ENCODE measurements around the gene NAGPA.

The NAGPA gene

GRCh38 chr16:4990415-4990814 lies 43.3 kb downstream of the NAGPA start:
- no peak for DNase-seq (ENCODE audit: low read depth)
- TF ChIP-seq, protein P1, sequence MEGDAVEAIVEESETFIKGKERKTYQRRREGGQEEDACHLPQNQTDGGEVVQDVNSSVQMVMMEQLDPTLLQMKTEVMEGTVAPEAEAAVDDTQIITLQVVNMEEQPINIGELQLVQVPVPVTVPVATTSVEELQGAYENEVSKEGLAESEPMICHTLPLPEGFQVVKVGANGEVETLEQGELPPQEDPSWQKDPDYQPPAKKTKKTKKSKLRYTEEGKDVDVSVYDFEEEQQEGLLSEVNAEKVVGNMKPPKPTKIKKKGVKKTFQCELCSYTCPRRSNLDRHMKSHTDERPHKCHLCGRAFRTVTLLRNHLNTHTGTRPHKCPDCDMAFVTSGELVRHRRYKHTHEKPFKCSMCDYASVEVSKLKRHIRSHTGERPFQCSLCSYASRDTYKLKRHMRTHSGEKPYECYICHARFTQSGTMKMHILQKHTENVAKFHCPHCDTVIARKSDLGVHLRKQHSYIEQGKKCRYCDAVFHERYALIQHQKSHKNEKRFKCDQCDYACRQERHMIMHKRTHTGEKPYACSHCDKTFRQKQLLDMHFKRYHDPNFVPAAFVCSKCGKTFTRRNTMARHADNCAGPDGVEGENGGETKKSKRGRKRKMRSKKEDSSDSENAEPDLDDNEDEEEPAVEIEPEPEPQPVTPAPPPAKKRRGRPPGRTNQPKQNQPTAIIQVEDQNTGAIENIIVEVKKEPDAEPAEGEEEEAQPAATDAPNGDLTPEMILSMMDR (conservative IDR thresholded peaks at IDR 0.05; ENCODE audit: low read length), result no peak
- no peak overlapping the region for H3K4me3 ChIP-seq (ENCODE audit: low read length)

GRCh38 chr16:4989391-4990006 lies 44.2 kb downstream of the NAGPA start:
- TF ChIP-seq, protein P1 (conservative IDR thresholded peaks at IDR 0.05; ENCODE audit: low read length), result no peak
- no peak overlapping the region for H3K4me3 ChIP-seq (ENCODE audit: low read length)
- DNase-seq (ENCODE audit: low read depth), result no peak

DNA sequence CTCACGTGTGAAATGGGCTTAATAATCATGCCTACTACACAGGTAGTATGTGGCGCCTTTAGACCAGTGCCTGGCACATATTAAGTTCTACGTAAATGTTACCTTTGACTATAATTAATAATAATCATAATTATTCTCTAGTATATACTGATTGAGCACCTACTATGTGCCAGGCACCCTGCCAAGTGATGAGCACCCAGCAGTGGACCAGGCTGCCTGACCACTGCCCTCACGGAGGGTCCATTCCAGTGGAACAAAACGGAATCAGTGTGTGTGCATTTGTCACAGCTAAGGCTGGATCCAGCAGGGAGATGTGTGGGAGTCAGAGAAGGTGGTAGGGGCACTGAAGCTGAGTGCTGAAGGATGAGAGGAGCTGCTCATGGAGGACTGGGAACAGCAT lies 45.1 kb downstream of the NAGPA start:
- H3K4me3 ChIP-seq (ENCODE audit: low read length), result no peak overlapping the region
- TF ChIP-seq, protein P1 (conservative IDR thresholded peaks at IDR 0.05; ENCODE audit: low read length), result no peak
- no peak for DNase-seq (ENCODE audit: low read depth)

DNA sequence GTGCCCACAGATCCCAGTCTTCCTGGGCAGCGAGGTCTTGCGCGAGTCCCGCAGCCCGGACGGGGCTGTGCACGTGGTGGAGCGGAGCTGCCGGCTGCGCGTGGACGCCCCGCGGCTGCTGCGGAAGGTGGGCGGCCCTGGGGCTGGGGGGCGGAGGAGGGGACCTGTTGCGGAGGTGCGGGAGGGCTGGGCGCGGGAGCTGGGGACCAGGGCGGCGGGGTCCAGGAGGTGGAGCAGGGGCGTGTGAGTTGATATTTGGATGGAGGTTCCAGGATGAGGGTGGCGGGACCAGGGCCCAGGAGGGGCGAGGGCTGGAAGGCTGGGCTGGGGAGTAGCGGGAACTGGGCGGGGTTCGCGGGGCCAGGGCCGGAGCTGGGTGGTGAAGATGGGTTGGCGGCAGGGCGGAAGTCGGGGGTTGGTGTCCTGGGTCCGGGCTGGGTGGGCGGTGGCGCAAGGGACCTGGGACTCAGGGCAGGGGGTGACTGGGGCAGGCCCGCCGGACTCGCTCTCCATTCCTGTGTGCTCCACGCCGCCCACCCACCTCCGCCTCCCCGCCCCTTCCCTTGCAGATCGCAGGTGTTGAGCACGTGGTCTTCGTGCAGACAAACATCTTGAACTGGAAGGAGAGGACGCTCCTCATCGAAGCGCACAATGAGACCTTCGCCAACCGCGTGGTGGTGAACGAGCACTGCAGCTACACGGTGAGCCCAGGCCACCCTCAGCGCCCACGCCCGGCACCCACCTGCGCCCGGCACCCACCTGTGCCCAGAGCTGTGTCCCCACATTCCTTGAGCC lies 46.0 kb downstream of the NAGPA start:
- no peak for DNase-seq (ENCODE audit: low read depth)
- TF ChIP-seq, protein P1 (conservative IDR thresholded peaks at IDR 0.05; ENCODE audit: low read length), result no peak
- H3K4me3 ChIP-seq (ENCODE audit: low read length), result no peak overlapping the region

DNA sequence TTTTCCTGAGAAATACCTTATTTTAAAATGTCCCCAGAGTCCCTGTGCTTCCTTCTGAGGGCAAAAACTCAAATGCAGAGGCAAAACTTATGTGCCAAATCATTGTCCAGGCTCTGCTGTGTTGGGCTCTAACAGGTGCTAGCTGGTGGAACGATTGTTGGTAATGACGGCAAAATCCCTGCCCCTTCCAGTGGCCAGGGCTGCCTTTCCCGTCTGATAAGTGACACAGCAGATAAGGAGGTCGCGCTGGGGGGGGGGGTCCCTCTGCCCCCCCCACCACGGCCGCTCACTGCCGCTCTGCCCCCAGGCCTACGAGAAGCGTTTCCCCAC lies 46.5 kb downstream of the NAGPA start:
- no peak overlapping the region for H3K4me3 ChIP-seq (ENCODE audit: low read length)
- TF ChIP-seq, protein P1 (conservative IDR thresholded peaks at IDR 0.05; ENCODE audit: low read length), result no peak
- no peak for DNase-seq (ENCODE audit: low read depth)

GRCh38 chr16:4984174-4984990 lies 49.4 kb downstream of the NAGPA start:
- no peak overlapping the region for H3K4me3 ChIP-seq (ENCODE audit: low read length)
- no peak for DNase-seq (ENCODE audit: low read depth)
- TF ChIP-seq, protein P1 (conservative IDR thresholded peaks at IDR 0.05; ENCODE audit: low read length), result no peak

Measured in AG10803 (cell line).